Stimulated activated naive CD8-positive, alpha-beta T cell treated with anti-CD3 and anti-CD28 coated beads, Interleukin-15, amount 100 ng/mL, for 72 hours (primary cell): ENCODE measurements around the gene HARBI1.

ENCODE experiments used
- ATAC-seq: fragments of 150-1000 bp; cut with Tn5 transposase; 2 replicates; pipeline ENCODE4 v1.10.0; 2021; ENCODE audit warnings: mild to moderate bottlenecking, moderate library complexity
- DNase-seq, 2 donors: peaks; one replicate each; pipeline ENCODE4 v3.0.0; 2021 to 2022
- H3K27ac Mint-ChIP-seq, 2 donors: one replicate each; pipeline ENCODE4 v1.8.0; 2022; ENCODE audit warnings: mild to moderate bottlenecking in 2 of 2, mixed read lengths in 2 of 2, moderate library complexity in 2 of 2
- H3K27me3 Mint-ChIP-seq: one replicate; pipeline ENCODE4 v1.8.0; 2022; ENCODE audit warnings: mixed read lengths
- H3K4me1 Mint-ChIP-seq: one replicate; pipeline ENCODE4 v1.8.0; 2022; ENCODE audit warnings: mild to moderate bottlenecking, mixed read lengths
- H3K4me3 Mint-ChIP-seq, 2 donors: one replicate each; pipeline ENCODE4 v1.8.0; 2022; ENCODE audit warnings: mild to moderate bottlenecking in 2 of 2, mixed read lengths in 2 of 2, moderate library complexity in 1 of 2
- H3K9me3 Mint-ChIP-seq, 2 donors: one replicate each; pipeline ENCODE4 v1.8.0; 2022; ENCODE audit warnings: mixed read lengths in 2 of 2

The HARBI1 gene

DNA sequence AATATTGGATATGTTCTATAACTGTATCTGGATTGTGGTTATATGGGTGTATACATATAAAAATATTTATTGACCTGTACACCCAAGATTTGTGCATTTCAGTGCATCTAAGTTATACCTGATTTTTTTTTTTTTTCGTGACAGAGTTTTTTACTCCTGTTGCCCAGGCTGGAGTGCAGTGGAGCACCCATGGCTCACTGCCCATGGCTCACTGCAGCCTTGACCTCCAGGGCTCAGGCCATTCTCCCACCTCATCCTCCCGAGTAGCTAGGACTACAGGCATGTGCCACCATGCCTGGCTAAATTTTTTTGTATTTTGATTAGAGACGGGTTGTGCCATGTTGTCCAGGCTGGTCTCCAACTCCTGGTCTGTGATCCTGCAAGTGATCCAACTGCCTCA, 24.6 kb upstream of the HARBI1 start:
- Mint-ChIP-seq H3K4me1 (peaks cover 22% of the 10 kb centered on the region), H3K27ac (no peak overlapping the region), H3K27me3 (no peaks in the 10 kb centered on the region), H3K9me3 (peaks cover 0 to 5% of the 10 kb centered on the region in 2 donors), H3K4me3 (no peak overlapping the region)
- no peak for ATAC-seq
- DNase-seq, result no peak

DNA sequence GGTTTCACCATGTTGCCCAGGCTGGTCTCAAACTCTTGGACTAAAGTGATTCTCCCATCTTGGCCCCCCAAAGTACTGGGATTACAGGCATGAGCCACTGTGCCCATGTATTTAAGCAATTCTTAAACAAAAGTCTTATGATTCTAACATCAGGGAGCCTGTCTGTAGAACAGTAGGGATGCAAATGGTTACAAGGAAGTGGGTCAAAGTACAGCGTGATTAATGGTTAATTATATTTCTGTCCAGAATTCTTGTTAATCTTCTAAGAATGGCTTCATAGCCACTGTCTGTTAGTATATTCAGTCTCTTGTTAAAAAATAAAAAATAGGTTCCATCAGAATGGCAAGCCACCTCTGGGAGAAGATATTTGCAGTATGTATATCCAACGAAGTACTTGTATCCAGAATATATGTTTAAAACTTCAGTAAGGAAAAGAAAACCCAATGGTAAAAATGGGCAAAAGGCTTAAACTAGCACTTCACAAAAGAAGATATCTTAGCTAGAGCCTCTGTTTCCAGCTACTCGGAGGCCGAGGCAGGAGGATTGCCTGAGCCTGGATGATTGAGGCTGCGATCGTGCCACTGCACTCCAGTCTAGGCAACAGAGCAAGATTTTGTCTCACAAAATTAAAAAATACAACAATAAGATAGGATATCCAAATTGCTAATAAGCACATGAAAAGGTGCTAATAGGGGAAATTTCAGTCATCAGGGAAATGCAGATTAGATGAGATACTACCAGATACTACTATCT, 23.2 kb upstream of the HARBI1 start:
- no peak for DNase-seq
- no peak overlapping the region for H3K27ac Mint-ChIP-seq
- H3K27me3 Mint-ChIP-seq, result no peaks in the 10 kb centered on the region
- ATAC-seq, result no peak
- H3K4me1 Mint-ChIP-seq, result peaks cover 22% of the 10 kb centered on the region
- peaks cover 0 to 5% of the 10 kb centered on the region in 2 donors for H3K9me3 Mint-ChIP-seq
- no peak overlapping the region for H3K4me3 Mint-ChIP-seq

DNA sequence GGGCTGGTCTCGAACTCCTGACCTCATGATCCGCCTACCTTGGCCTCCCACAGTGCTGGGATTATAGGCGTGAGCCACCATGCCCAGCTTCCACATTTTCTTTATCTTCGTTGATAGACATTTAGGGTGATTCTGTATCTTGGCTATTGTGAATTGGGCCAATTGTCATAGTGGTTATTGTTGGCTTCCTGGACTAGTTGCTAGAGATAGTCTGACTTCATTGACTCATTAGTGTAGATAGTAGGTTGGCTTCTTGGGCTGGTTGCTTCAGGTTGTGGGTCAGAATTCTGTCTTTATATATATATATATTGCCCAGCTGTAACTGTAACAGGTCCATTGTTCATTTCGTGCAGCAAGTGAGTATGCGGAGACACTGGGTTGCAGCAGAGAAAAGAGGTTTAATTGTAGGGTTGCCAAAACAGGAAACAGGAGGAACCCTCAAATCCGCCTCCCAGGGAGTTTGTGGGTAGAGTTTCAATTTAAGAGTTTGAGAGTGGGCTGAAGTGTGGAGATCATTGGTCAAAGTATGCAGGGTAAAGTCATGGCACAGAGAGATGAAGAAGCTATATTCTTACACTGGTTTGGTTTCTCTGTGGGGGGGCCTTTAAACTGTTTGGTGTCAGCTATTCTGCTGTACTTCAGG, 22.3 kb upstream of the HARBI1 start:
- peaks cover 0 to 5% of the 10 kb centered on the region in 2 donors for H3K9me3 Mint-ChIP-seq
- no peak overlapping the region for H3K4me3 Mint-ChIP-seq
- H3K4me1 Mint-ChIP-seq, result peaks cover 22% of the 10 kb centered on the region
- H3K27ac Mint-ChIP-seq, result peak overlapping the region in 1 of 2 donors; percentile 63
- H3K27me3 Mint-ChIP-seq, result no peaks in the 10 kb centered on the region
- no peak for ATAC-seq
- DNase-seq, result no peak

DNA sequence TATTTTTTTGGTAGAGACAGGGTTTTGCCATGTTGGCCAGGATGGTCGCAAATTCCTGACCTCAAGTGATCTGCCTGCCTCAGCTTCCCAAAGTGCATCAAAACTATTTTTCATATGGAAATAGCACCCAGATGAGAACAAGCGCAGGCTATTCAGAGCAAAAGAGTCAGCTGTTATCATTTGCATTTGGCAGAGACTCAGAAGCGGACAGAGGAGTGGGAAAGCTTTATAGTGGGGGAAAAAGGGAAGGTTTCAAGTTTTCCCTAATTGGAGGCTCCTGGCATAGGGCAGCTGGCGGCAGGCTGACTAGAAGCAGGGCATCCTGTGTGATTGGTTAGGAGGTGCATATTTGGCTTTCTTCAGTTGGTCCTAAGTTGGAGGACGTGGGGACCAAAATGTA, 20.5 kb upstream of the HARBI1 start:
- ATAC-seq (no peak), DNase-seq (no peak)
- Mint-ChIP-seq H3K4me1 (peaks cover 12% of the 10 kb centered on the region), H3K9me3 (peaks cover 0 to 5% of the 10 kb centered on the region in 2 donors), H3K27me3 (no peaks in the 10 kb centered on the region), H3K4me3 (no peak overlapping the region), H3K27ac (no peak overlapping the region)

DNA sequence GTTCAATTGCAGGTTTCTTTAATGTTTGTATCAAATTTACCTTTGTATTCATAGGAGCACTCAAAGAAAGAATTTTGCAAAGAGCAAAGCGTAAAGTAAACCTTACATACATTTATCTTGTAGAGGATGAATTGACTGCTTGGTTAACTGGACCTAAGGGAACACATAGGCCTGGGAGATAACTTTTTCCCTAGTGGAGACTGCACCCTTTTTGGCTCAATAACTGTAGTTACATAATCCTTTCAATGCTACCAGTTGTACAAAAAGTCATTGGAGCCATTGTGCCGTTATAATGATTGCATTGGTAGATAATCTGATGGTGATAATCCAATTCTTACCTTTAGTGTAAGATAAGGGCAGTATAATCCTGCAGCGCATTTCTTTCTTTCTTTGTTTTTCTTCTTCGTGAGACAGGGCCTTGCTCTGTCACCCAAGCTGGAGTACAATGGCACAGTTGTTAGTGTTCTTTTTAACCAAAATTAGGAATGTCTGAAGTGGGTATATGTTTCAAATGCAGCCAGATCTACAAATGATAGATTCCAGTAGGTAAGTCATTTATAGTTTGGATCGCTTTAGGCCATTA, 18.6 kb upstream of the HARBI1 start:
- Mint-ChIP-seq H3K27me3 (no peaks in the 10 kb centered on the region), H3K4me3 (no peak overlapping the region), H3K9me3 (peaks cover 0 to 5% of the 10 kb centered on the region in 2 donors), H3K27ac (no peak overlapping the region), H3K4me1 (peaks cover 8% of the 10 kb centered on the region)
- DNase-seq (no peak), ATAC-seq (no peak)

DNA sequence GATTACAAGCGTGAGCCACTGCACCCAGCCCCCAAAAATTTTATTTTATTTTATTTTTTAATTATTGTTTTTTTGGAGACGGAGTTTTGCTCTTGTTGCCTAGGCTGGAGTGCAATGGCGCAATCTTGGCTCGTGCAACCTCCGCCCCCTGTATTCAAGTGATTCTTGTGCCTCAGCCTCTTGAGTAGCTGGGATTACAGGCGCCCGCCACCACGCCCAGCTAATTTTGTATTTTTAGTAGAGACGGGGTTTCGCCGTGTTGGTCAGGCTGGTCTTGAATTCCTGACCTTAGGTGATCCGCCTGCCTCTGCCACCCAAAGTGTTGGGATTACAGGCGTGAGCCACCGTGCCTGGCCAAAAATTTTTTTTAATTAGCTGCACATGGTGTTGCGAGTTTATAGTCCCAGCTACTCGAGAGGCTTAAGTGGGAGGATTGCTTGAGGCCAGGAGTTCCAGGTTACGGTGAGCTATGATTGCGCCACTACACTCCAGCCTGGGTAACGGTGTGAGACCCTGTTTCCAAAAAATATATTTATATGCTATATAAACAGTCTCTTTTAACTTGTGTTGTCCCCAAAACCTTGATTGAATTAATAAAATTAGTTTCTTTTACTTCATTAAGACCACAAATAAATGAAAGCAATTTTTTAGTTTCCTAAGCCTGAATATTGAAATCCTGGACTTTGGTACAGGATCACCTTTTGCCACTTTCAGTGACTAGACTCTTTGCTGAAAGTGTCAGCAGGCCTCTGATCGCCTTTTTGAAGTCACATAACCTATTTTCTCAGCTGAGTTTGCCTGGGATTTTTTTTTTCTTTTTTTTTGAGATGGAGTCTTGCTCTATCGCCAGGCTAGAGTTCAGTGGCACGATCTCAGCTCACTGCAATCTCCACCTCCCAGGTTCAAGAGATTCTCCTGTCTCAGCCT, 16.5 kb upstream of the HARBI1 start:
- no peaks in the 10 kb centered on the region for H3K4me1 Mint-ChIP-seq
- no peaks in the 10 kb centered on the region for H3K9me3 Mint-ChIP-seq
- no peak for DNase-seq
- H3K4me3 Mint-ChIP-seq, result no peak overlapping the region
- ATAC-seq, result no peak
- no peak overlapping the region for H3K27ac Mint-ChIP-seq
- H3K27me3 Mint-ChIP-seq, result no peaks in the 10 kb centered on the region

DNA sequence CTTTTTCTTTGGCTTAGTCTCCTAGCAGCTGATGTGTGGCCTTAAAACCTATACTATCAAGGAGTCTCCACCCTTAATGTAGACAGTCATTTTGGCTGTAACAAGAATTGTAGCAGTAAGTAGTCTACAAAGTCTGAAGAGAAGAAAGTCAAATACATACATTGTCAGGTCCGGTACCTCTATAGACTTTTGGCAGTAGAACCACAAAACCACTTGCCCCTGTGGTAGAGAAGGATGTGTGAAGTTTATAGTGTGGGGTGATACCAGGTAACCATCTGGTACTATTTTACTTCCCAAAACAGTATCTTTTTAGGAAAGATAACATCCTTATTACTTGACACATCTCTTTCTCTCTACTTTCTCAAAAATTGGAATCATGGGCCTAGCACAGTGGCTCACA, 15.5 kb upstream of the HARBI1 start:
- ATAC-seq, result no peak
- no peaks in the 10 kb centered on the region for H3K27me3 Mint-ChIP-seq
- H3K9me3 Mint-ChIP-seq, result no peaks in the 10 kb centered on the region

DNA sequence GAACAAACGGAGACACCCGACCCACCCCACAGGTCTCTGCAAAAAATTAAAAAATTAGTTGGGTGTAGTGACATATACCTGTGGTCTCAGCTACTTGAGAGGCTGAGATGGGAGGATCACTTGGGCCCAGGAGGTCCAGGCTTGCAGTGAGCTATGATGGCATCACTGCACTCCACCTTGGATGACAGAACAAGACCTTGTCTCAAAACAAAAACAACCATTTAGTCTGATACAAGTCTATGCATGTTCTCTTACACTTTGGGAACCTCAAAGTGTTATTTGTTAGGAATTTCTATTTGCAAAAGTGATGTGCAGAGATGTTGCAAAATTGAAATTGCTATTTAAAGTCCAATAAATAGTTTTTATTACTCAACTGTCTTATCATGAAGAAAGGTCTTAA, 14.6 kb upstream of the HARBI1 start:
- no peaks in the 10 kb centered on the region for H3K4me1 Mint-ChIP-seq
- no peak overlapping the region for H3K27ac Mint-ChIP-seq
- no peaks in the 10 kb centered on the region for H3K27me3 Mint-ChIP-seq
- H3K9me3 Mint-ChIP-seq, result no peaks in the 10 kb centered on the region
- no peak for ATAC-seq
- H3K4me3 Mint-ChIP-seq, result no peak overlapping the region
- DNase-seq, result no peak

More for the DNA sequence above, 15.5 kb upstream of the HARBI1 start:
- no peak for DNase-seq
- Mint-ChIP-seq H3K27ac (no peak overlapping the region), H3K4me1 (no peaks in the 10 kb centered on the region), H3K4me3 (no peak overlapping the region)

DNA sequence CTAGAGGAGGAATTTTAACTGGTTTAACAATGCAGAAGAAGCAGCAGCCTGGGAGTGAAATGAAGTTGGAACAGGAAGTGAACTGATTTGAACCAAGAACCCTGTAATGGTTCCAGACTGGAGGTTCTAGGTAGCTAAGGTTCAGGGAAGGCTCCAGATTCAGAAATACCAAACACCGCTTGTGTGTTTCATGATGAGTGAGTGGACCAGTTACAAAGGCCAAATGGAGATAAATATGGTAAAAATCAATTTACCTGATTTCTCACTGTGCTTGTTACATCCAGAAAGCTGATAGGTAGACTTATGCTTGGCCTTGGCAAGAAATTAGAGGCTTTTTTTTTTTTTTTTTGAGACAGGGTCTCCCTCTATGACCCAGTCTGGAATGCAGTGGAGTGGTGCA, 13.2 kb upstream of the HARBI1 start:
- no peak overlapping the region for H3K4me3 Mint-ChIP-seq
- no peaks in the 10 kb centered on the region for H3K27me3 Mint-ChIP-seq
- ATAC-seq (no peak), DNase-seq (no peak)
- H3K4me1 Mint-ChIP-seq, result no peaks in the 10 kb centered on the region
- peak overlapping the region; percentile 19 to 33 for H3K27ac Mint-ChIP-seq
- H3K9me3 Mint-ChIP-seq, result no peaks in the 10 kb centered on the region

DNA sequence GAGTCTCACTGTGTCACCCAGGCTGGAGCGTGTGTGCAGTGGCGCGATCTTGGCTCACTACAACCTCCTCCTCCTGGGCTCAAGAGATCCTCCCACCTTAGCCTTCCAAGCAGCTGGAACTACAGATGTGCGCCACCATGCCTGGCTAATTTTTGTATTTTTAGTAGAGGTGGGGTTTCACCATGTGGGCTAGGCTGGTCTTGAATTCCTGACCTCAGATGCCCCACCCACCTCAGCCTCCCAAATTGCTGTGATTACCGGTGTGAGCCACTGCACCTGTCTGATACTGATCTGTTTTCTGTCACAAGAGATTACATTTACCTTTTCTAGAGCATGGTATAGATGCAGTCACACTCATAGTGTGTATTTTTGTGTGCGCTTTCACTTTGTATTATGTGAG, 11.9 kb upstream of the HARBI1 start:
- DNase-seq (no peak), ATAC-seq (no peak)
- no peaks in the 10 kb centered on the region for H3K4me1 Mint-ChIP-seq
- H3K27ac Mint-ChIP-seq, result no peak overlapping the region
- H3K27me3 Mint-ChIP-seq, result no peaks in the 10 kb centered on the region
- no peak overlapping the region for H3K4me3 Mint-ChIP-seq
- H3K9me3 Mint-ChIP-seq, result no peaks in the 10 kb centered on the region

DNA sequence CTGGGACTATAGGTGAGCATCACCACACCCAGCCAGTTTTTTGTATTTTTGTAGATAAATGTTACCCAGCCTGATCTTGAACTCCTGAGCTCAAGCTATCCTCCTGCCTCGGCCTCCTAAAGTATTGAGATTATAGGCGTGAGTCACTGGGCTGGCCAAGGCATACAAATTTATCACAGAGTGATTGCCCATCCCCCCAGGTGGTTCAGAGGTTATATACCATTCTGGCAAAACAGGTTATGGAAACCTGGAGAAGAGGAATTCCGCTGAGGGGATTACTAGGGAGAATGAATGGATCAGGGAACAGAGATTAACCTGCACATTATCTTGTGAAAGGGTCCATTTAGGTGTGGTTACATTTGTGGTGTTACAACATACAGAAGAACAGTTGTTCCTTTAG, 8.4 kb upstream of the HARBI1 start:
- ATAC-seq (no peak), DNase-seq (no peak)
- H3K27me3 Mint-ChIP-seq, result no peaks in the 10 kb centered on the region
- H3K27ac Mint-ChIP-seq, result no peak overlapping the region
- H3K4me1 Mint-ChIP-seq, result peaks cover 15% of the 10 kb centered on the region
- H3K9me3 Mint-ChIP-seq, result no peaks in the 10 kb centered on the region
- no peak overlapping the region for H3K4me3 Mint-ChIP-seq

DNA sequence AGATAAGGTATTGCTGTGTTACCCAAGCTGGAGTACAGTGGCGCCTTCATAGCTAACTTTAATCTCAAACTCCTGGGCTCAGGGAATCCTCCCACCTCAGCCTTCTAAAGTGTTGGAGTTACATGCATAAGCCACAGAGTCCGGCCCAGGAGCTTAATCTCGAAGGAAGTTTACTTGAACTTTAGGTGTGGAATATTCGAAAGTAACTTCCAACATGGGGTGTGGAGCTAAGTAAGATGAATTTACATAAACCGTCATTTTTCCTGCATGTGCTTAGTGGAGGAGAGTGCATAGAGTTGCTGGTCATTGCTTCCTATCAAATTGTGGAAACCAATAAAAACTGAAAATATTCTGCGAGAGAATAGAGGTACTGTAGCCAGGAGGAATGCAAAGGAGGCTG, 1.8 kb upstream of the HARBI1 start:
- peaks cover 56% of the 10 kb centered on the region for H3K4me1 Mint-ChIP-seq
- H3K9me3 Mint-ChIP-seq, result no peaks in the 10 kb centered on the region
- no peak overlapping the region for H3K27ac Mint-ChIP-seq
- H3K27me3 Mint-ChIP-seq, result no peaks in the 10 kb centered on the region
- DNase-seq (no peak), ATAC-seq (no peak)
- peak overlapping the region; percentile 27 to 99 for H3K4me3 Mint-ChIP-seq

DNA sequence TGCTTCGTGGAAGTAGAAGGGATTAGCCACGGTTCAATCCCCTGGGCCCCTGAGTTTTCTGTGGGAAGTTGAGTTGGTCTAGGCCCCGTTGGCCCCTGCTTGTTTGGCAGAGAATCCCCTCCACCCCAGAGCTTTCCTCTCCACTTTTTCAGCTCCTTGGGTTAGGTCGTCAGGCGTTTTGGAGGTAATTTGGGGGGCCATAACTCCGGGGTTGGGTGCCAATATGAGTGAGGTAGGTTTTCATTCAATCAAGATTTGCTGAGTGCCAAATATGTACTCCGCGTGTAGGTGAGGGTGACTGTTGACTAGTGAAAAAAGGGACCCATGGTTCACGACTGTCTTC, 916 bp upstream of the HARBI1 start:
- Mint-ChIP-seq H3K4me1 (peaks cover 56% of the 10 kb centered on the region), H3K9me3 (no peaks in the 10 kb centered on the region), H3K27me3 (no peaks in the 10 kb centered on the region), H3K27ac (peak overlapping the region; percentile 100), H3K4me3 (peak overlapping the region; percentile 97 to 99)
- DNase-seq (no peak), ATAC-seq (no peak)

DNA sequence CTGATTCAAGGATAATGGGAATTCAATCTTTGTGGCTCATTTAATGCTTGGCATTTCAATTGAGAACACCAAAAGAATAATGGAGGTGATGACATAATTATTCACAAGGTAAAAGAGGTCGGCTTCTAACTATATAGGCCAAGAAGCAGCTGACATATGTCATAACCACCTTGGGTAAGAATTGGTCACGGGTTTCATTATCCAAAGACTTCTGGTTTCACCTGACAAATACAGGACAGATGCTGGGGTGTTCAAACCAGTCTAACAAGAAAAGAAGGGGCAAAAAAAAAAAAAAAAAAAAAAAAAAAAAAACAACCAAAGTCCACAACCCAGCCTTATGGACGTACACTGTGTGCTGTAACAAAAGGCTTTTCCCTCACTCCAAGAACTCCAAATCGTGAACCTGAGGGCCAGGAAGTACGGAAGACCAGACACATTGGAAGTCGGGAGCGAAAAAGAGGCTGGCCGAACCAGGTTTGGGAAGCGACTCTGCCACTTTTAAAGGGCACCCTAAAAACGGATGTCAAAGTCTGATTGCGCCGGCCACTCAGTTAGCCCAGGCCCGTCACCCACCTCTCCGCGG, 385 bp downstream of the HARBI1 start:
- Mint-ChIP-seq H3K27me3 (no peaks in the 10 kb centered on the region), H3K27ac (peak overlapping the region; percentile 100), H3K9me3 (no peaks in the 10 kb centered on the region), H3K4me1 (peaks cover 52% of the 10 kb centered on the region), H3K4me3 (peak overlapping the region; percentile 97 to 99)
- DNase-seq (no peak), ATAC-seq (peak; percentile 45)

DNA sequence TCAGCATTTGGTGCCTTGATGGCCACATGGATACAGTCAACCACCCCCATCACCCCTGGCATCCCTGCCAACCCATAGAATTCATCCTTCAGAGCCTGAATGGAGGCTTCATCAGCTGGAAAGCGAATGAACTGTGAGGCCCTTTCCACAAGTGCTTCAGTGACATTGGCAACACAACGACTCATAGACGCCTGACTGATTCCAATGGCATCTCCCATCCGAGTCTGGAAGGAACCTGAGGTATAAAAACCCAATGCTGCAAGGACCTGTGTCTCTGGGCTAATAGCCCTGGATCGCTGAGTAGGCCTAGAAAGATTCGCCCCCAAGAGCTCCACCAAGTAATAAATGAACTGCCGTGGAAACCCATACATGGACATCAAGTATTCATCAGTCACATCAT, 1.3 kb downstream of the HARBI1 start:
- Mint-ChIP-seq H3K27me3 (no peaks in the 10 kb centered on the region), H3K4me1 (peaks cover 44% of the 10 kb centered on the region), H3K9me3 (no peaks in the 10 kb centered on the region), H3K4me3 (no peak overlapping the region), H3K27ac (no peak overlapping the region)
- no peak for ATAC-seq
- DNase-seq, result no peak
